Kidney epithelial cell (primary cell): ENCODE results near the gene AP1B1. TPM values are rescaled to one million over a fixed set of nuclear protein-coding genes. Genes with fewer than 3 reads are reported as not detected.
"Not testable (repeated sequence)": the region's sequence is repeated elsewhere in the genome, so short reads cannot be mapped to it uniquely, and the experiment has no call there.

ENCODE experiments used
- DNase-seq: peaks from one replicate; pipeline ENCODE4 v3.0.0-alpha.2; 2010; ENCODE audit warnings: low read depth
- H3K27me3 ChIP-seq: 2 replicates; pipeline ENCODE4 v1.6.0; 2011; ENCODE audit warnings: low read length; ENCODE audit not compliant: control insufficient read depth, insufficient read depth
- H3K36me3 ChIP-seq: 2 replicates; pipeline ENCODE4 v1.5.1; 2011; ENCODE audit warnings: low read length; ENCODE audit not compliant: control insufficient read depth, insufficient read depth
- H3K4me3 ChIP-seq: 2 replicates; pipeline ENCODE4 v1.5.1; 2011; ENCODE audit warnings: low read depth, mild to moderate bottlenecking, control low read depth, low read length
- total RNA-seq: library from RNA; depleted of rRNA; stranded (reverse); fragments of >200 nt; gene quantifications from 2 replicates; pipeline ENCODE4 v1.2.3, GENCODE V29; 2015
- TF ChIP-seq, protein P1 (sequence below): IDR thresholded peaks from 2 replicates; pipeline ENCODE4 v1.5.1; 2011; ENCODE audit warnings: mild to moderate bottlenecking, moderate library complexity, low read length, control low read depth, inconsistent platforms; ENCODE audit not compliant: insufficient read depth, poor library complexity, severe bottlenecking

AP1B1 gene
- total RNA-seq, 1 donor from 2014 or later, result 65.2 TPM

DNA sequence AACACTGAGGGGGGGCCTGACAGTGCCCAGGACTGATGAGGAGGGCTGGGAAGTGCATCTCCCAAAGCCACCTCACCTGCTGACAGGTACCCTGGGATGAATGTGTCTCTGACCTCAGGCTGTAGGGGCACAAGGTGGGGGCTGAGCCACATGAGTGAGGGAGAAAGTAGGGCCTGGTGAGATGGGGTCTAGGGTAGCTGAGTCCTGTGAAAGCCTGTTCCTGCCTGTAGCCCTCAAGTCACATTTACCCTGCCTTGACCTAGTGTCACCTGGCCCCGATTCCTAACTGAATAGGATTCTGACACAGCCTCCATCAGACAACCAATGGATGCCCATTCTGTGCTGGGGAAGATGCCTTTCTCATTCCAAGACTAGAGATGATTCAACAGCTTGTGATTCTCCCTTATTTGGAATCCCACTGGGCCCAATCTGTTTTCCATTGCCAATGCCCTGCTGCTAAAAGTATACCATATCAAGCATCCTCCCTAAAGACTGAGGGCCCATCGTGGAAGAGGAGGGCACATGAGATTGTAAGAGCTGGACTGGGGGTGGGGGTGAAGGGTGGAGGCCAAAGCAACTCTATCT is 38.9 kb upstream of the AP1B1 start:
- no peak for DNase-seq
- peaks cover 4% of the 10 kb centered on the region for H3K27me3 ChIP-seq
- H3K36me3 ChIP-seq, result no peaks in the 10 kb centered on the region
- H3K4me3 ChIP-seq, result no peak overlapping the region
- TF ChIP-seq, protein P1, sequence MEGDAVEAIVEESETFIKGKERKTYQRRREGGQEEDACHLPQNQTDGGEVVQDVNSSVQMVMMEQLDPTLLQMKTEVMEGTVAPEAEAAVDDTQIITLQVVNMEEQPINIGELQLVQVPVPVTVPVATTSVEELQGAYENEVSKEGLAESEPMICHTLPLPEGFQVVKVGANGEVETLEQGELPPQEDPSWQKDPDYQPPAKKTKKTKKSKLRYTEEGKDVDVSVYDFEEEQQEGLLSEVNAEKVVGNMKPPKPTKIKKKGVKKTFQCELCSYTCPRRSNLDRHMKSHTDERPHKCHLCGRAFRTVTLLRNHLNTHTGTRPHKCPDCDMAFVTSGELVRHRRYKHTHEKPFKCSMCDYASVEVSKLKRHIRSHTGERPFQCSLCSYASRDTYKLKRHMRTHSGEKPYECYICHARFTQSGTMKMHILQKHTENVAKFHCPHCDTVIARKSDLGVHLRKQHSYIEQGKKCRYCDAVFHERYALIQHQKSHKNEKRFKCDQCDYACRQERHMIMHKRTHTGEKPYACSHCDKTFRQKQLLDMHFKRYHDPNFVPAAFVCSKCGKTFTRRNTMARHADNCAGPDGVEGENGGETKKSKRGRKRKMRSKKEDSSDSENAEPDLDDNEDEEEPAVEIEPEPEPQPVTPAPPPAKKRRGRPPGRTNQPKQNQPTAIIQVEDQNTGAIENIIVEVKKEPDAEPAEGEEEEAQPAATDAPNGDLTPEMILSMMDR, result no peak

DNA sequence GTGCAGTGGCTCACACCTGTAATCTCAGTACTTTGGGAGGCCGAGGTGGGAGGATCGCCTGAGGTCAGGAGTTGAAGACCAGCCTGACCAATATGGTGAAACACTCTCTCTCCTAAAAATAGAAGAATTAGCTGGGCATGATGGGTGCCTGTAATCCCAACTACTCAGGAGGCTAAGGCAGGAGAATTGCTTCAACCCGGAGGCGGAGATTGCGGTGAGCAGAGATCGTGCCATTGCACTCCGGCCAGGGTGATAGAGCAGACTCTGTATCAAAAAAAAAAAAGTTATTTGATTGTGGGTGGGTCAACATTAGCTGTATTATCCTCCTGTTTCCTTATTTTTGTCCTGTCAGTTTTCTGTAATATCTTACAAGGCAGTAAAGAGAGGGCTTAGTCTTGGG is 38.1 kb upstream of the AP1B1 start:
- H3K4me3 ChIP-seq, result no peak overlapping the region
- TF ChIP-seq, protein P1, result no peak
- H3K27me3 ChIP-seq, result peaks cover 4% of the 10 kb centered on the region
- H3K36me3 ChIP-seq, result no peaks in the 10 kb centered on the region
- no peak for DNase-seq

DNA sequence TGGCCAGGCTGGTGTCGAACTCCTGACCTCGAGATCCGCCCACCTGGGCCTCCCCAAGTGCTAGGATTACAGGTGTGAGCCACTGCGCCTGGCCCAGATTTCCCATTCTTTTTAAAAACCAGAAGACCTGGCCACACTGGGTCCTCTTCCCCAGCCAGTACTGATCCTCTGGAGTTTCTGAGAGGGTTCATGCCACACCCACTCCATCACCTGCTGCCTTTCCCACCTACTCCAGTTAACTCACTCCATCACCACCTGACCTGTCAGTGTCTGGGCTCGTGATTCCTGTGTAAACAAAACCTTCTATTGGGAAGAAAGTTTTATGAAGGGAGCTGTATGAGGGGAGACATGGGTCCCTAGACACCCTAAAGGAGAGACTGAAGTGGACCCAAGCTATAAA is 30.3 kb upstream of the AP1B1 start:
- not testable (repeated sequence) for H3K36me3 ChIP-seq, H3K4me3 ChIP-seq, DNase-seq

DNA sequence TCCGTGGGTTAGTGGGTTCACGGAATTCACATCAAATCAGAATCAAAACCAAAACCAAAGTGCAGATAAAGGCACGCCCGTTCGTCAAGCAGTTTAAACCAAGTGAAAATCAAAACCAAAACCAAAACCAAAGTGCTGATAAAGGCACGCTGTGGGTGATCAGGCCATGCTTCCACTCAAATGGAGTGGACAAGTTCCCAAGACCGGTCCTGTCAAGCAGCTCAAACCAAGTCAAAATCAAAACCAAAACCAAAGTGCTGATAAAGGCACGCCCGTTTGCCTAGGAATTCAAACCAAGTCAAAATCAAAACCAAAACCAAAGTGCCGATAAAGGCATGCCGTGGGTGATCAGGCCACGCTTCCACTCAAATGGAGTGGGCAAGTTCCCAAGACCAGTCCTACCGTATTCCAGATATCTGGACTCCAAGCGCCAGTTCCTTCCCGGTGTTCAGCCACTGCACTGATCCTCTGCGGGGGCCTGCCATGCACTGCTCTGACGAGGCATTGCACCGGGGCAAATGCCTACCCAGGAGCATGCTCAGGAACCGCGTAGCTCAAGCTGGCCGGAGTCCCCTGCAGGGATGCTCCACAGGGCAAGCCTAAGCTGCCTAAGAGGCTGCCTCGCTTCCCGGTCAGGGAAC is 26.7 kb upstream of the AP1B1 start:
- not testable (repeated sequence) for DNase-seq, H3K27me3 ChIP-seq, H3K36me3 ChIP-seq, H3K4me3 ChIP-seq

More for the DNA sequence above, 30.3 kb upstream of the AP1B1 start:
- not testable (repeated sequence) for H3K27me3 ChIP-seq

DNA sequence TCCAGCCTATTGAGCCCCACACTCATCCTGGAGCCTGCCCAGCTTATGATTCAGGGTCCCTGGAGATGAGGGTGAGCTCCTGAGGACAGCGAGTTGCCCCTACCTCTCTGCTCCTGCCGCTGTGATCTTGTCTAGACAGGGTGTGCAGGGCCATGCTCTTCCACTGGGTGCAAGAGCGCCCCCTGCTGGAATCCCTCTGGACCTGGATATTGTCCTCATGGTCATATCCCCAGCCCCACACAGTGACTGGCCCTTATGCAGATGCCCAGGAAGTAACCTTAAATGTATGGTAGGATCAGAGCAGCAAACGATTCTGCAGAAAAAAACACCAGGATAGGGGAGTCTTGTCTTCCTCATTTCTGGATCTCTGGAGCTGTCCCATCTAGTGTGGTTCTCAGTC is 24.4 kb upstream of the AP1B1 start:
- not testable (repeated sequence) for DNase-seq, H3K4me3 ChIP-seq, H3K27me3 ChIP-seq, H3K36me3 ChIP-seq
- TF ChIP-seq, protein P1, result peak; percentile 34

DNA sequence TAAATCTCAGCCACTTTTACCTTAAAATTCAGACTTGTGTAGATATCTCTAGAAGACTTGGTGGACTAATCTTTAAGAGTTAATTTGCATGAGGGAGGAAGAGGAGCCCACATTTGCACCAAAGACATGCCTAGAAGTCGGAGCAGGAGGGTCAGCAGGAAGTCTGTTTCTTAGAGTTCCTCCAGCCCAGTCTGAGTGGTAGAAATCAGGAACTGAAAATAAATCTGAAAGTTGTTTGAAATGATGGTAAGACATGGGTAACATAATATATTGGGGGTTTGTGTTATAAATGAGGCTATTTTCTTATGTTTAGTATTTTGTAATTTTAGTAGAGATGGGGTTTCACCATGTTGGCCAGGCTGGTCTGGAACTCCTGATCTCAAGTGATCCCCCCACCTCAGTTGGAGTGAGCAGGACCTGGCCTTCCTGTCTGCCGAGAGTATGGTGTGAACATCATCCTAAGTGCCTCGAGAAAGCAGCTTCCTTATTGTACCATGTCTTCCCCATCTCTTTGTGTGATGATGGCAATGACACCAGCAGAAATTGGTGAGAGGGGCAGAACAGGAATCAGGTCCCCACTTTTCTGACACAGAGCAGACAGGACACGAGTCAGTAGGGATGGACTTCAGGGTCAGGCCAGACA is 23.3 kb upstream of the AP1B1 start:
- H3K4me3 ChIP-seq, H3K27me3 ChIP-seq, H3K36me3 ChIP-seq, DNase-seq: not testable (repeated sequence)

DNA sequence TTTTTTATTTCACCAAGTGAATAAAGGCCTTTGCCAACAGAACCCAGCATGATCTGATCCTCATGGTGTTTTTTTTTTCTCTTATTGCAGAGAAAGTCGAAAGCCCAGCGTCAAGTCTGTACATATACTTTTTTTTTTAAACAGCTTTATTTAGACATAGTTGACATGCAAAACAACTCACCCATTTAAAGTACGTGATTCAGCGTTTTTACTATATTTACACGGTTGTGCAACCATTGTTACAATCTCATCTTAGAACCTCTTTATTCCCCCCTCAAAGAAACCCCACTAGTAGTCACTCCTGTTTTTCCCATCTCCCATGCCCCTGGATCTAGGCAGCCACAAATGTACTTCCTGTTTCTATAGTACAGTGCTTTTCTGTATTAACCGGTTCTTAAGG is 20.6 kb upstream of the AP1B1 start:
- TF ChIP-seq, protein P1, result no peak
- DNase-seq, result no peak
- H3K27me3 ChIP-seq, result no peaks in the 10 kb centered on the region

DNA sequence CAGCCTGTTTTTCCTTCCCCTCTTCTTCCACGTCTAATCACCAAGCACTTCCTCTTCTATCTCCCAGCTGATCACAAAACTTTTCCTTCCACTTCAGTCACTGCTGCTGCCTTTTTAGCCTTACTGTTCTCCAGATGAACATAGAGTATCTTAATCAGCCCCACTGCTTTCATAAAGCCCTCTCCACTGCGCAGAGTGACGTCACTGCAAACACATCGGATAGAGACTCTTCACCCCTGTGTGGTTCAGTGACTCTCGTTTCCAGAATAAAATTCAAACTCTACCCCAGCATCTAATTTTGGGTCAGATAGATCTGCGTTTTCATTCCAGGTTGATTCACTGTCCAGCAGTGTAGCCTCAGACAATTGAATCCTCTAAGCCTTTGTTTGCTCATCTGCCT is 13.2 kb upstream of the AP1B1 start:
- H3K4me3 ChIP-seq, DNase-seq, H3K27me3 ChIP-seq: not testable (repeated sequence)

More for the DNA sequence above, 20.6 kb upstream of the AP1B1 start:
- Histone ChIP-seq H3K4me3 (no peak overlapping the region), H3K36me3 (no peaks in the 10 kb centered on the region)

More for the DNA sequence above, 13.2 kb upstream of the AP1B1 start:
- H3K36me3 ChIP-seq, result not testable (repeated sequence)
